ENCODE data around the gene ARHGAP21. TPM values are rescaled to one million over a fixed set of nuclear protein-coding genes. Genes with fewer than 3 reads are reported as not detected.

Gene ARHGAP21
- total and polyA plus RNA-seq, 7 donors = 25.2 to 87.8 (median 53.2) TPM

- Histone ChIP-seq H3K36me3 (no peaks in the 10 kb centered on the region), H3K27ac (no peak overlapping the region), H3K27me3 (no peaks in the 10 kb centered on the region), H3K4me1 (peaks cover 0 to 48% (median 10%) of the 10 kb centered on the region in 4 donors), H3K9me3 (no peaks in the 10 kb centered on the region), H3K4me3 (no peak overlapping the region)
- no peak for TF ChIP-seq EP300 (IDR thresholded peaks at IDR 0.05)
- no peak for TF ChIP-seq POLR2A (IDR thresholded peaks at IDR 0.05)
- TF ChIP-seq CTCF (IDR thresholded peaks at IDR 0.05) = no peak
- TF ChIP-seq POLR2AphosphoS5 (IDR thresholded peaks at IDR 0.05) = no peak
- intact Hi-C loops (cut with DNase I) = no loop called here
- WGBS, 2 donors = 94 to 96% methylated on average over 2 of the region's 2 CpGs
- DNase-seq = no peak
These were observed 26.6 kb downstream of the ARHGAP21 start for GRCh38 chr10:24697080-24697479.

- H3K4me1 ChIP-seq = peaks cover 0 to 49% (median 14%) of the 10 kb centered on the region in 4 donors
- no peak overlapping the region for H3K27ac ChIP-seq
- no peak overlapping the region for H3K4me3 ChIP-seq
- H3K27me3 ChIP-seq = no peaks in the 10 kb centered on the region
- no peaks in the 10 kb centered on the region for H3K36me3 ChIP-seq
- intact Hi-C loops (cut with DNase I) = no loop called here
- no peaks in the 10 kb centered on the region for H3K9me3 ChIP-seq
- 86 to 89% methylated on average over 3 of the region's 3 CpGs for WGBS, 2 donors
- no peak for DNase-seq
- TF ChIP-seq CTCF (IDR thresholded peaks at IDR 0.05) (no peak), POLR2AphosphoS5 (IDR thresholded peaks at IDR 0.05) (no peak), EP300 (IDR thresholded peaks at IDR 0.05) (no peak), POLR2A (IDR thresholded peaks at IDR 0.05) (no peak)
These were observed 28.2 kb downstream of the ARHGAP21 start for GRCh38 chr10:24695452-24695851.

- H3K27ac ChIP-seq = no peak overlapping the region
- H3K9me3 ChIP-seq = no peaks in the 10 kb centered on the region
- WGBS, 2 donors = 81 to 90% methylated on average over 5 of the region's 5 CpGs
- TF ChIP-seq CTCF (IDR thresholded peaks at IDR 0.05) (no peak), POLR2A (IDR thresholded peaks at IDR 0.05) (no peak), EP300 (IDR thresholded peaks at IDR 0.05) (no peak), POLR2AphosphoS5 (IDR thresholded peaks at IDR 0.05) (no peak)
- H3K27me3 ChIP-seq = no peaks in the 10 kb centered on the region
- H3K36me3 ChIP-seq = no peaks in the 10 kb centered on the region
- H3K4me1 ChIP-seq = peaks cover 0 to 39% (median 13%) of the 10 kb centered on the region in 4 donors
- H3K4me3 ChIP-seq = no peak overlapping the region
- no peak for DNase-seq
- intact Hi-C loops (cut with DNase I) = no loop called here
These were observed 29.6 kb downstream of the ARHGAP21 start for GRCh38 chr10:24694086-24694485.

- peak overlapping the region in 1 of 4 donors; percentile 9 for H3K27ac ChIP-seq
- TF ChIP-seq EP300 (IDR thresholded peaks at IDR 0.05) = no peak
- TF ChIP-seq POLR2A (IDR thresholded peaks at IDR 0.05) = no peak
- TF ChIP-seq POLR2AphosphoS5 (IDR thresholded peaks at IDR 0.05) = no peak
- H3K36me3 ChIP-seq = no peaks in the 10 kb centered on the region
- H3K4me3 ChIP-seq = no peak overlapping the region
- 86 to 89% methylated on average over 4 of the region's 4 CpGs for WGBS, 2 donors
- H3K9me3 ChIP-seq = no peaks in the 10 kb centered on the region
- intact Hi-C loops (cut with DNase I) = no loop called here
- no peaks in the 10 kb centered on the region for H3K27me3 ChIP-seq
- no peak for DNase-seq
- H3K4me1 ChIP-seq = peaks cover 0 to 27% (median 11%) of the 10 kb centered on the region in 4 donors
These were observed 32.6 kb downstream of the ARHGAP21 start for GRCh38 chr10:24690961-24691512.

- H3K4me1 ChIP-seq = peaks cover 0 to 38% (median 20%) of the 10 kb centered on the region in 4 donors
- 89 to 91% methylated on average over 4 of the region's 4 CpGs for WGBS, 2 donors
These were observed 37.6 kb downstream of the ARHGAP21 start for GRCh38 chr10:24685958-24686540.

More at GRCh38 chr10:24685958-24686540, 37.6 kb downstream of the ARHGAP21 start:
- intact Hi-C loops (cut with DNase I) = no loop called here
- no peaks in the 10 kb centered on the region for H3K9me3 ChIP-seq
- no peaks in the 10 kb centered on the region for H3K36me3 ChIP-seq
- no peak overlapping the region for H3K4me3 ChIP-seq
- TF ChIP-seq POLR2A (IDR thresholded peaks at IDR 0.05) (no peak), CTCF (IDR thresholded peaks at IDR 0.05) (no peak), EP300 (IDR thresholded peaks at IDR 0.05) (no peak), POLR2AphosphoS5 (IDR thresholded peaks at IDR 0.05) (no peak)
- no peak for DNase-seq
- H3K27ac ChIP-seq = no peak overlapping the region
- no peaks in the 10 kb centered on the region for H3K27me3 ChIP-seq

Data from sigmoid colon (tissue), 7 donors.